HK-2 (cell line): ENCODE measurements around the gene NOS1AP.

Source experiments
- DNase-seq: peaks from one replicate; pipeline ENCODE4 v3.0.0-alpha.2; 2018; ENCODE audit not compliant: unreplicated experiment

NOS1AP gene

DNA sequence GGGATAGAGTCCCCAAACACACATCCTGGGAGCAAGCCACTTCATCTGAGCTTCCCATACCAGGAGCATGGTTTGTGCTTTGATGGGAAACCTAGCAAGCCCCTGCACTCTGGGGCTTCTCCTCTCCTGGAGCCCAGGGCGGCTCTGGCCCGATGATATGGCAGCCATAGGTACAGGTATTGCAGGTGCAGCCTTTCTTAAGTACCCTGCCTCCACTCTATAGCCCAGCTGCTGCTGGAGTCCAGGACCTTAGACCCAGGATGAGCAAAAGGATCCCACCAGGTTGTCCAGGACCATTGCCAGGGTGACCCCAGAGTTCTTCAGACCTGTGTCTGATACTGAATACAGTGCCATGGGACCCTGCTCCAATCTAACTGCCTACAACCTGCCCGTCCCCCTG is 316.2 kb downstream of the NOS1AP start:
- DNase-seq: no peak

DNA sequence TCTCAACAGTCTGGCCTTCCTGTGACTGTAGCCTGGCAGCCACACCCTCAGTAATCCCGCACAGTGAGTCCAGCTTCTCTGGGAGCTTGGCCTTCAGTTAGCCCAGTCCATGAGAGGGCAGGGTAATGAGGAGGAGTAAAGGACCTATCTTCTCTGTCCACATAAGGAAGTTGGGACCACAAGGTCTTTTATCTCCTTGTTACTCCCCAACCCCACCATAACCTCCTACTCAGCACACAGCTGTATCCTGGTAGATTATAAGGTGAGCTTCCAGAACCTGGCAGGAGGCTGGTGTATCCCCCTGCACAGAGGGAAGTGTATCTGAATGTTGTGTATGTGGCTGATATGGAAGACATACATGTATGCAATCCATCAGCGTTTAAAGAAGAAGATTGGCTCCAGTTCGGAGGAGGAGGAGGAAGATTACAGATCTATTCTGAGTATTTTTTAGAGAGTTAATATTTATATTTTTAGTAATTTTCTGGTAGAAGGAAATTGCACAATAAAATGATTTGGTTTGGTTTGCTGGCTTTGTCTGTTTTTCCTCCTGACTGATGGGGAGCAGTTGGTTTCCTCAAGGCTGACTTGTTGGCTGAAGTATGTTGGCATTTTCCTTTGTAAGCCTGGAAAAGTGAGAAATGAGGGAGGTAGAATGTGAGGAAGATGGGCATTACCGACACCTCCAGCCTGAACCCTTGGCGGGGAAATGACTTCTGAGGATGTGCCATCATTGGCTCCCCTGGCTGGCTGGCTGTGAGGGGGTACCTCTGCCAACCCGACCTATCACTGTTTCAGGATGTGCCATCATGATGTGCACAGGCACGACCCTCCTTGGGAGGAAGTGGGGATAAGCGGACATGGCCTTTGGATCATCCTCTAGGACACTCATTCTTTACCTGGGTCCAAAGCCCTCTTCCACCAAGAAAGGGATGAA is 317.1 kb downstream of the NOS1AP start:
- no peak for DNase-seq

DNA sequence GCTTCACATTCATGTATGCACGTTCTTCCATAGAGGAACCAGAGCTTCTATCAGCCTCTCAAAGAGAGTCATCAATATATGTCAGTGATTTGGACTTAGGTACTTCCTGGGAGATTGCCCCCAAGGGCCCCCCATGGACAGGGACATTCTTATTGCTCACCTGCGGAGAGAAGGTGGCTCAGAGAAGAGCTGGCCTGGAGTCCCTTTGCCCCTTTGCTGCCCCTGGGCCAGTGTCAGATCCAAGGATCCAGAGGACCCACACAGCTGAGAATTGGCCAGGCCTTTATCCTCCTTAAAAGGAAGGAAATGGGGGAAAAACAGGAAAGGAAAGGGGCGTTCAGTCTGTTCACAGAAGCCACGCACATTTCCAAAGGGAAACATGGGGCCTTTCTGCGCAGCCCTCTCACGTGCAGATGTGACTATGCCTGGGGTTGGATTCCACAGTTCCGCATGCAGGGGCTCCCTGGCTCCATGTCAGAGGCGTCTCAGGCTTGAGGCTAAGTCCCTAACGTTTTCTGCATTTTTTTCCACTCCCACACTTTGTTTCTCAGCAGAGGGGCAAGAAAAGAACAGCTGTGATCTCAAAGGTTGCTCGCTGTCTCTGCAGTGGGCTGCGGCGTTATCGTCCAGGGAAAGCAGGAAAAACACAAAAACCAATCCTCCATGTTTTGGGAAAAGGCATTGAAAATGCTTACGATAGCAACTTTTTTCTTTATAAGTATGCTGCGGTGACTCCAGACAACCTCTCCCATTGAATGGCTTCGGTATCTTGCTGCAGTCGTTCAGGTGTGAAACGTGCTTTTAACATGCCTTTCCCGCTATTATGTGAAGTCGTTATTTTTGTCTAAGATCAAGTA is 318.0 kb downstream of the NOS1AP start:
- DNase-seq: no peak

GRCh38 chr1:162388083-162388594 is 318.6 kb downstream of the NOS1AP start:
- DNase-seq: no peak

DNA sequence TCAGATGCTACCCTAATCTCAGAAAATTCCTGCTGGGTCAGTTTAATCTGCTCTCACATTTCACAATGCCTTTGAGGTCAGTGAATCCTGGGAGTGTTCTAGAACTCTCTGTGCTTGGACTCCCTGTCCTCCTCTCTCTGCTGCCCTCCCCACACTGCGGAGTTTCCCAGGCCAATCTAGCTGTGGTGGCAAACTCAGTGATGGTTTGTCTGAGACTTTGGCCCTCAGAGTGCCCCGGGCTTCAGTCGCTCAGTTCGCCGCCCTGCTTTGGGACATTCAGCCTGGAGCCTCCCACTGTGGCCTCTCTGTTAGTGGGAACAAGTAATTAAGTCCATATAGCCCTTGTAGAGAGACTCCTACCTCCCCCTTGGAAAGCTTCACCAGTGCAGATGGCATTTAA is 319.1 kb downstream of the NOS1AP start:
- DNase-seq: no peak

DNA sequence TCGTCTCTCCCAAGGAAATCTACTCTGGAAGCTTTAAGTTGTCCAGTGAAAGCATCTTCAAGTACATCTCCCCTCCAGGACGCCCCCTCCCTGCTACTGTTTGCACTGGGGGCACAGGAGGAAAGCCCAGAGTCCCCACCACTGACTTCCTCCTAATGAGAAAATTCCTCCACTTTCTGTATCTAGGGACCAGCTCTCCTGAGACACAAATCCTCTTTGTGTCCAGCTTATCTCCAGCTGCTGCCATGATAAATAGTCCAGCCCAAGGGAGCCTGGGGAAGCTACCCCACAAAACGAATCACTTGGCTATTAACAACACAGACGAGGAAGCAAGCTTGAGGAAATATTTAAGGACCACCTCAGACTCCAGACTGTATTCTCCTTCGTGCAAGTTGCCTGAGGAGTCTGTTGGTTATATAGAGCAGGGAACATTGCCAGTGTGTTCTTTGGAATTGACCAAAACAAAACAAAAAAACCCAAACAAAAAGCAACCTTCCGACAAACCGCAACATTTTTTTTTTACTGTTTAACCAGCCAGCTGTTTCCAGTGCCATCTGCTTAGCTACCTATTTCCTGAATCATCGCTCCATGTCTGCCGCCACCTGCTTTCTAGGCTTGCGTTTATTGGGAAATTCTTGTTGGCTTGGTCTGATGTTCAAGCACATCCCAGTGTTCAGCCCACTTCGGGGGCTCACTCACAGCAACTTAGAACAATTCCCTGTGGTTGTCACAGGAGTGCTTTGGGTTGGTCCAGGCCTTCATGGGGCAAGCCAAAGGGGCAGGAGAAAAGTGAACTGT is 319.7 kb downstream of the NOS1AP start:
- DNase-seq: peak; percentile 18

DNA sequence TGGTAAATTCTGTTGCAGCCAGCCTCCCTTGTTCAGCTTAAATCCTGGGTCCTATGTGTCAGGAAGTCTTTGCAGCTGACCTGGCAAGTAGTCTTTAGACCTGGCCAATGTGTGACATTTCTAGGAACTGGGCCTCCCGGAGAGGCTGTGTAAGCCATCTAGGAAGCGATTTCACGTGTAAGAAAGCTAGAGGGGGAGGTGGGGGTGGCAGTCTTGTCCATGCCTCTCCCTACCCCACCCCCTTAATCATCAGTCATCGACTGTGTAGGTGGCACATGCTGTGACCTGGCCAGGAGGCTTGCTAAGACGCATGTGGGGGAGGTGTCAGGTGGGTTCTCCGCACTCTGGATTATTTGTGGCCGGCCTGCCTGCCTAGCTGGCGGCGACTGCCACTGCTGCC is 320.5 kb downstream of the NOS1AP start:
- no peak for DNase-seq

DNA sequence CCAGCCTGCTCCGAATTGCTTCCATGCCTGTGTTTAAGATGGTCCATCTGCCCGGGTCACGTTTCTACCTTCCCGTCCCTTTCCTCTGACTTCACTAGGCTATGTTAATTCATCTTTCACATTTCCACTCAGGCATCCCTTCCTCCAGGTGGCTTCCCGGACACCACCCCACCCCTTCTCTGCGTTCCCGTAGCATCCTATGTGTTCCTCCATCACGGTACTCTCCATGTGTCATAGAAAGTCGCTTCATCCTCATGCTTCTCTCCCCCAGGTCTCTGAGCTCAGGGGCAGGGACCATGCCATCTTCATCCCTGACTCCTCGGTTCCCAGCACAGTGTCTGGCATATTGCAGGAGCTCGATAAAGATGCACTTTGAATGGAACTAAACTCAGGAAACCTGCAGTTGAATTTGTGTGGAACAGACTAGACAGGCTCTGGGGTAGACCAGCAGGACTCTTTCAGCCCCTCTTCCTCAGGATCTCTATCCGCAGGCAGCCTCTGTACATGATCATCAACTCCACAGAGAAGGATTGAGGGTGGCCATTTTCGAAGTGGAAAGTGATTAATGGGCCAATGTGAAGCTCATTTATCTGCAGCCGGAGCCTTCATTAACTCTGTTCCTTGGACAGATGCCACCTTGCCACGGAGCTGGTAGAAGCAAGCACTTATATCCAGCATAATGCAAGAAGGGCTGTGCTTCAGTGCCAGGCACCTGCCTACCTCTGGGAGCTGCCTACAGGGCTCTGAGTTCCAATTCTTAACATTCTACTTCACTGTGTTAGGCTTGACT is 321.1 kb downstream of the NOS1AP start:
- no peak for DNase-seq

- DNase-seq: no peak
Measured at GRCh38 chr1:162391790-162392563, 322.5 kb downstream of the NOS1AP start.

GRCh38 chr1:162396201-162396906 is 326.9 kb downstream of the NOS1AP start:
- DNase-seq: no peak

DNA sequence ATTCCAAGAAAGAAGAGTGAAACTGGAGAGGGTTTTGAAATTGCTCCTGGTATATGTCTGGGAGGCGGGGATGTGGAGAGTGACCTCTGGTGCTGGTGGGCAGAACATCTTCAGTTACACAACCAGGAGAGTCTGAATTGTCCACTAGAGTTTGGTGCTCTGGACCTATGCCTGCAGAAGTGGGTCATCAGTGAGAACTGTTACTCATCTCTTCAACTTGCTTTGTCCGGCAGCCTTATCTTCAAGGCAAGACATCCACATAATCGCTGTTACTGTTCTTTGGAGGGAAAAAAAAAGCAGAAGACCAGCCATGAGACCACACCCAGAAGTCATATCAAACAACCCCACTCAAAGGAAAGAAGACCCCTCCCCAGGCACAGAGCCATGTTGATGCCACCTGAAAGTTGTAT is 327.6 kb downstream of the NOS1AP start:
- no peak for DNase-seq

GRCh38 chr1:162397943-162398560 is 328.6 kb downstream of the NOS1AP start:
- DNase-seq: no peak

- DNase-seq: no peak
Measured at GRCh38 chr1:162398999-162399580, 329.6 kb downstream of the NOS1AP start.

DNA sequence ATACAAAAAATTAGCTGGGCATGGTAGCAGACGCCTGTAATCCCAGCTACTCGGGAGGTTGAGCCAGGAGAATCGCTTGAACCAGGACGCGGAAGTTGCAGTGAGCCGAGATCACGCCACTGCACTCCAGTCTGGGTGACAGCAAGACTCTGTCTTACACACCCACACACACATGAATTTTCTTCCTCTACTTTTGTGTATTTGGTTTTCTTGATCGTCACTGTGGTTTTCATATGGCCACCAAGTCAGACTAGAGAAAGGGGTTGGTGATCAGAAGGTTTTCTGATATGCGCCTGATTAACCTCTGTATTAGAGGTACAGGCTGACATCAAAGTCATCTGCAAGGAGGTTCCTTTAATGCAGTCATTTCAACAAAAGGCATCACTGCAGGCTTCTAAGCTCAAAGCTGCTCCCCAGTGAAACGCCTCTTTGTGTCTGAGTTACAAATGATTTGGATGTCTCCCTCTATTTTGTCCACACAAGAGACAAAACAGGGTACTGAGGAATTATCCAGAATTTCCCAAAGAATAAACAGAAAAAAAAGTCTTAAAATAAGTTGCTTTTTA is 331.4 kb downstream of the NOS1AP start:
- no peak for DNase-seq

GRCh38 chr1:162404550-162405160 is 335.2 kb downstream of the NOS1AP start:
- DNase-seq: no peak

DNA sequence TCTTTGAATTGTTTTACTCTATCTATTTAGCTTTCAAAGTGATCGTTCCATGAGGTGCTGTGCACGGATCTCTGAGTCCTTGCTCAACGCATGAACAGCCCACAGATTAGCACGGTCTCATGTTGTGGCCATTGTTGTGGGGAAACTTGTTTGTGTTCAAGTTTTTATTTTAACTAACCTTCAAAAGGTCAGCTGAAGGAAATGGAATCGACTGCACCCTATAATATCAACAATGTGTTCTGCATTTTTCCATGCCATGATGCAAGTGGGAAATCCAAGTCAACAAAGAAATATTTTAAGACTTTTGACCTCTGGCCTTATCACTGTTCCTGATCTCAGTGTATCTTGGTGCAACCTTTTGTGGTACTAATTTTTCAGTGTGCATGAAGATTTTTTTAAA is 336.3 kb downstream of the NOS1AP start:
- DNase-seq: no peak

DNA sequence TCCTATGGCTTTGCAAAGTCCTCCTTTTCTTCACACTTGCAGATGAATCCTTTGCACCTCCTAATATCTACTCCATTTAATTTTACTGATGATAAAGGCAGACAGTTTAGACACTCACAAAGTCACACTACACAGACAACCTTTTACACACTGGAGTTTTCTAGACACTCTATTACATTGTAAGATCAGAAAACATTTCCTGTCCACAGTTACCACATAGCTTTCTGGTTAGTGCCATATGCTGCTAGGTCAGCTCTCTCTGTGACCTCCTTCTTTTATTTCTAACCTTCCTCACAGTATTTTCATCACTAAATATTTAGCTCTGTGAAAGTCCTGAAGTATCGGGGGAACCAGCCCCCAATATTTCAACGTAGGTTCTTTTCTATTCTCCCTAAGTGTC is 337.3 kb downstream of the NOS1AP start:
- DNase-seq: no peak

DNA sequence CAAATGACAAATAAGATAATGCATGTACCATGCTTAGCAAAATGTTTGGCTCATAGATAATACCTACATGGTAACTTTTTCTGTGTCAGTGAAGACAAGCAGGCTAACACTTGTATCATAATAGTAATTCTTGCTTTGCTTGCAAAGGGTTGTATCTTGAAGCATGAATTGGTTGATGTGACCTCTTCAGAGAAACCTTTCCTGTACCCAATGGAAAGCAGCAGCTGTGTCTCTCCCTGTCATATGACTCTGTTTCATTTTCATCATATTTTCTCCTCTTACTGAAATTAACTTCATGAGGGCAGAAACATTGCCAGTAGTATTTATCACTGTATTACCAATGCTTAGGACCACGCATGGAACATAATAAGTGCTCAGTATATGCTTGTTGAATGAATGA is 338.0 kb downstream of the NOS1AP start:
- DNase-seq: no peak
